Measurements from ENCODE around the gene HDAC11.

- TF ChIP-seq CTCF (conservative IDR thresholded peaks at IDR 0.05 in 1 of 2, IDR thresholded peaks at IDR 0.05 in 1 of 2; ENCODE audit: extremely low read depth in 1 of 2, insufficient read depth in 1 of 2, low read depth in 1 of 2, low read length in 2 of 2) (no peak), EZH2 (IDR thresholded peaks at IDR 0.05; ENCODE audit: borderline replicate concordance, low read length) (no peak)
Measured at GRCh38 chr3:13505147-13506130, 25.3 kb downstream of the HDAC11 start.
